Fibroblast of lung (primary cell): ENCODE data around the gene CCN5. TPM values are rescaled to one million over a fixed set of nuclear protein-coding genes. Genes with fewer than 3 reads are reported as not detected.

Experiments
- DNase-seq, 2 donors: peaks; one replicate each; pipeline versions ENCODE4 v3.0.0 to v3.0.0-alpha.2; 2010; ENCODE audit warnings: low read depth in 2 of 2
- H2AFZ ChIP-seq: 2 replicates; pipeline ENCODE4 v1.5.1; 2012; ENCODE audit warnings: low read length, control low read depth, inconsistent platforms
- H3K27ac ChIP-seq: 2 replicates; pipeline ENCODE4 v1.5.1; 2011; ENCODE audit warnings: low read length, control low read depth; ENCODE audit not compliant: insufficient read depth
- H3K27me3 ChIP-seq: 2 replicates; pipeline ENCODE4 v1.5.1; 2011; ENCODE audit warnings: mild to moderate bottlenecking, low read length; ENCODE audit not compliant: control insufficient read depth, insufficient read depth
- H3K36me3 ChIP-seq: 2 replicates; pipeline ENCODE4 v1.5.1; 2011; ENCODE audit warnings: low read length; ENCODE audit not compliant: control insufficient read depth, insufficient read depth
- H3K4me1 ChIP-seq: 2 replicates; pipeline ENCODE4 v1.5.1; 2011; ENCODE audit warnings: low read length; ENCODE audit not compliant: control insufficient read depth, insufficient read depth; ENCODE audit errors: extremely low read depth
- H3K4me2 ChIP-seq: 2 replicates; pipeline ENCODE4 v1.5.1; 2011; ENCODE audit warnings: low read length, control low read depth; ENCODE audit not compliant: insufficient read depth; ENCODE audit errors: extremely low read depth
- H3K4me3 ChIP-seq, 4 experiments: fragments of 200-600 bp in 1 of 4; sonication (generic) in 1 of 4; replicated peaks in 1 of 4; 2 replicates each; pipeline ENCODE4 v1.5.1; 2011 to 2016; ENCODE audit warnings: low read length in 4 of 4, low read depth in 3 of 4, mild to moderate bottlenecking in 3 of 4, control low read depth in 2 of 4, inconsistent platforms in 1 of 4, mixed read lengths in 1 of 4; ENCODE audit not compliant: insufficient read depth in 1 of 4; ENCODE audit errors: control extremely low read depth in 1 of 4
- H3K79me2 ChIP-seq: 2 replicates; pipeline ENCODE4 v1.5.1; 2012; ENCODE audit warnings: mild to moderate bottlenecking, low read length, inconsistent platforms; ENCODE audit not compliant: control insufficient read depth, insufficient read depth
- H3K9ac ChIP-seq: 2 replicates; pipeline ENCODE4 v1.5.1; 2011; ENCODE audit warnings: mild to moderate bottlenecking, low read length, control low read depth; ENCODE audit not compliant: insufficient read depth
- H3K9me3 ChIP-seq: 2 replicates; pipeline ENCODE4 v1.5.1; 2012; ENCODE audit warnings: low read depth, low read length; ENCODE audit not compliant: control insufficient read depth, insufficient read depth
- H4K20me1 ChIP-seq: 2 replicates; pipeline ENCODE4 v1.5.1; 2011; ENCODE audit warnings: low read length; ENCODE audit not compliant: control insufficient read depth, insufficient read depth; ENCODE audit errors: extremely low read depth
- CTCF ChIP-seq, 2 donors: IDR thresholded peaks in 1 of 2; conservative IDR thresholded peaks in 1 of 2; 1 replicate in 1 of 2; 2 replicates in 1 of 2; pipeline ENCODE4 v1.5.1; 2011 to 2012; ENCODE audit warnings: low read length in 2 of 2, control low read depth in 1 of 2, inconsistent platforms in 1 of 2, low read depth in 1 of 2, mild to moderate bottlenecking in 1 of 2
- EZH2 ChIP-seq: IDR thresholded peaks from 2 replicates; pipeline ENCODE4 v1.5.1; 2012; ENCODE audit warnings: low read length, control low read depth, mild to moderate bottlenecking; ENCODE audit errors: missing control alignments
- polyA plus RNA-seq, 2 donors: library from polyadenylated mRNA; depleted of rRNA in 1 of 2; stranded (reverse) in 1 of 2; unstranded in 1 of 2; fragments of >200 nt; gene quantifications; 2 replicates each; pipeline ENCODE4 v1.2.1, GENCODE V29; 2011 to 2012; ENCODE audit warnings: missing spikeins in 1 of 2
- total RNA-seq: library from RNA; depleted of rRNA; stranded (reverse); fragments of >200 nt; gene quantifications from 2 replicates; pipeline ENCODE4 v1.2.1, GENCODE V29; 2014

CCN5 gene
- total and polyA plus RNA-seq, 2 donors (not counting 1 experiment from before 2014, with no cell fraction given): 31.4 to 122 TPM

- no peak overlapping the region for H3K4me2 ChIP-seq
- no peak overlapping the region for H3K9ac ChIP-seq
- no peaks in the 10 kb centered on the region for H3K79me2 ChIP-seq
- no peak for DNase-seq
- H3K9me3 ChIP-seq: no peaks in the 10 kb centered on the region
- no peak overlapping the region for H2AFZ ChIP-seq
- H3K36me3 ChIP-seq: no peaks in the 10 kb centered on the region
- H4K20me1 ChIP-seq: no peaks in the 10 kb centered on the region
- no peak overlapping the region for H3K27ac ChIP-seq
- peaks cover 6% of the 10 kb centered on the region for H3K4me1 ChIP-seq
- no peak overlapping the region for H3K4me3 ChIP-seq
- no peak for TF ChIP-seq EZH2
- peak in 1 of 2 donors; percentile 16 for TF ChIP-seq CTCF (conservative IDR thresholded peaks at IDR 0.05 in 1 of 2, IDR thresholded peaks at IDR 0.05 in 1 of 2; ENCODE audit: low read depth in 1 of 2, low read length in 2 of 2)
- H3K27me3 ChIP-seq: no peaks in the 10 kb centered on the region
Observed at GRCh38 chr20:44688053-44688625, 27.0 kb upstream of the CCN5 start.

- Histone ChIP-seq H3K9ac (no peak overlapping the region), H3K27ac (no peak overlapping the region), H3K4me3 (no peak overlapping the region), H3K36me3 (no peaks in the 10 kb centered on the region), H3K4me1 (peaks cover 19% of the 10 kb centered on the region), H2AFZ (no peak overlapping the region), H3K9me3 (no peaks in the 10 kb centered on the region), H3K79me2 (no peaks in the 10 kb centered on the region), H3K27me3 (no peaks in the 10 kb centered on the region), H4K20me1 (no peaks in the 10 kb centered on the region), H3K4me2 (no peak overlapping the region)
- DNase-seq: no peak
- TF ChIP-seq CTCF (conservative IDR thresholded peaks at IDR 0.05 in 1 of 2, IDR thresholded peaks at IDR 0.05 in 1 of 2; ENCODE audit: low read depth in 1 of 2, low read length in 2 of 2) (no peak), EZH2 (no peak)
Observed at GRCh38 chr20:44689809-44690208, 25.4 kb upstream of the CCN5 start.

GRCh38 chr20:44690781-44691423, 24.3 kb upstream of the CCN5 start:
- no peak overlapping the region for H3K4me3 ChIP-seq
- H3K27ac ChIP-seq: no peak overlapping the region
- no peak overlapping the region for H2AFZ ChIP-seq
- H4K20me1 ChIP-seq: no peaks in the 10 kb centered on the region
- no peak for DNase-seq
- no peak for TF ChIP-seq CTCF (conservative IDR thresholded peaks at IDR 0.05 in 1 of 2, IDR thresholded peaks at IDR 0.05 in 1 of 2; ENCODE audit: low read depth in 1 of 2, low read length in 2 of 2)
- no peak for TF ChIP-seq EZH2
- peaks cover 25% of the 10 kb centered on the region for H3K4me1 ChIP-seq
- no peaks in the 10 kb centered on the region for H3K36me3 ChIP-seq
- no peaks in the 10 kb centered on the region for H3K79me2 ChIP-seq
- no peaks in the 10 kb centered on the region for H3K9me3 ChIP-seq
- H3K4me2 ChIP-seq: no peak overlapping the region
- no peaks in the 10 kb centered on the region for H3K27me3 ChIP-seq
- H3K9ac ChIP-seq: no peak overlapping the region
